GM21717 (cell line): ENCODE data around the gene F11R.
A peak's percentile ranks its signal among the peaks of the same experiment; 100 is the strongest.
"Not testable (repeated sequence)": the region's sequence is repeated elsewhere in the genome, so short reads cannot be mapped to it uniquely, and the experiment has no call there.

ENCODE experiments used
- ATAC-seq: cut with Tn5 transposase; IDR thresholded peaks from one replicate; pipeline ENCODE4 v1.9.1; 2021; ENCODE audit warnings: mild to moderate bottlenecking, moderate library complexity; ENCODE audit not compliant: unreplicated experiment

F11R gene

DNA sequence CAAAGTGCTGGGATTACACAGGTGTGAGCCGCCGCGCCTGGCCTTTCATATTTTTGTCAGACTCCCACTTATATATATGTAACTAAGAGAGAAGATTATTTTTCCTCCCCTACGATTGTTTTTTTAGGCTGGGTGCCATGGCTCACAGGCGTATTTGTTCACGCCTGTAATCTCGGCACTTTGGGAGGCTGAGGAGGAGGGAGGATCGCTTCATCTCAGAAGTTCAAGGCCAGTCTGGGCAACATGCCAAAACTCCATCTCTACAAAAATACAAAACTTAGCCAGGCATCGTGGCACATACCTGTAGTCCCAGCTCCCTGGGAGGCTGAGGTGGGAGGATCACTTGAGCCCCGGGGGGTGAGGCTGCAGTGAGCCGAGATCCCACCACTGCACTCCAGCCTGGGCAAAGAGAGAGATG, 42.4 kb downstream of the F11R start:
- ATAC-seq: no peak

DNA sequence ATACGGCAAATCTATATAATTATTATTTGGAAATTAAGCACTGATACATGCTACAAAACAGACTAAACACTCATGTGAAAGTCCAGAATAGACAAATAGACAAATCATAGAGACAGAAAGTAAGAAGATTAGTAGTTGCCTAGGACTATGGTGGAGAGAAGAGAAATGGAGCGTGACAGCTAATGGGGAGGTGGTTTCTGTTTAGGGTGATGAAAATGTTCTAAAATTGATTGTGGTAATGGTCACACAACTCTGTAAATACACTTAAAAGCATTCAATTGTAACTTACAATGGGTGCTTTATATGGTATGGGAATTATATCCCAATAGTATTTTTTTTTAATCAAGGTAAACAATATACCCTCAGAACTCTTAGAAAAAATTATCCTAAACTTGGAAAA, 45.9 kb downstream of the F11R start:
- no peak for ATAC-seq

DNA sequence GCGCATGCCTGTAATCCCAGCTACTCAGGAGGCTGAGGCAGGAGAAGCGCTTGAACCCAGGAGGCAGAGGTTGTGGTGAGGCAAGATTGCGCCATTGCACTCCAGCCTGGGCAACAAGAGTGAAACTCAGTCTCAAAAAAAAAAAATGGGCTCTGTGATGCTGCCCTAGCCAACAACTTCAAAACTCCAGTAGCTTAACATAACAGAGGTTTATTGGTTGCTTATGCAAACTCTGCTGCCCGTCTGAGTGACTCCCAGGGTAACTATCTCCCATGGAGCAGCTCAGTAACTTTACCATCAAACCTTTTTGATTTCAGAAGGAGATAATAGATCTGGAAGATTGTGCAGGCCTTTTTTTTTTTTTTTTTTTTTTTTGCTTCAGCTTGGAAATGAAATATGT, 47.5 kb downstream of the F11R start:
- no peak for ATAC-seq

DNA sequence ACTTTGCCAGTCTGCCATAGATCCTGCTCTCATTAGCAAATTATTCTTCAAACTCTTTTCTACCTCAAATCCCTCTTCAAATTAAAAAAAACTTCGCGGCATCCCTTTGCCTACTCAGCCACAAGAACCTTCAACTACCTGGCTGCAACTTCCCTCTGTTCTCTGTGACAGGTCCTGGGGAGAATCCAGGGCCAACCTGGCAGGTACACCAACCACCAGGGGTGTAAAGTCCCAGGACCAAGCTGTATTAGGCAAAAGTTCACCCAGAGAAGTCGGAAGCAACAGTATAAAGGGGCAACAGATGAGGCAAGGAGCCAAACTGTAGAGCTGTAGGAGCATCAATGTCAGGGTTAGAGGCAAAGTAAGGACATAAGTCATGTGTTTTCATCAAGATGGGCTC, 48.0 kb downstream of the F11R start:
- no peak for ATAC-seq

DNA sequence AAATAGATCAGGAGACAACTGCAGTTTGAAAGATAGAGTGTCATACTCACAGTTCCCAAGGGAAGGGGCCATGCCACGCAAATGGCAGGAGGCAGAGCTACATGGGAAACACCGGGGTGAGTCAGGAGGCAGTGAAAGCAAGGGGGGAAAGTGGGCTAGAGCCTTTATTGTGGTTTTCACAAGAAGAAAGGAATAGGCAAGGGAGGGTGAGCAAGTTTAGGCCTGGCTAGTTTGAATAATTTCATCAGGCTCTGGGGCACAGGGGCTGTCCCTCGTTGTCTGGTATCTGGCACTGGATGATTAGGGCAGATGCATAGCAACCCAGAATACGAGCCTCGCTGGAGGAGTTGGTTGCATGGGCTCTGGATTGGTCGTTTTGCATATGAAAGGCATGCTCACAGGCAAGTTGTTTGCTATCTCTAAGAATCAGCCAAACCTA, 49.3 kb downstream of the F11R start:
- peak; percentile 81 for ATAC-seq

DNA sequence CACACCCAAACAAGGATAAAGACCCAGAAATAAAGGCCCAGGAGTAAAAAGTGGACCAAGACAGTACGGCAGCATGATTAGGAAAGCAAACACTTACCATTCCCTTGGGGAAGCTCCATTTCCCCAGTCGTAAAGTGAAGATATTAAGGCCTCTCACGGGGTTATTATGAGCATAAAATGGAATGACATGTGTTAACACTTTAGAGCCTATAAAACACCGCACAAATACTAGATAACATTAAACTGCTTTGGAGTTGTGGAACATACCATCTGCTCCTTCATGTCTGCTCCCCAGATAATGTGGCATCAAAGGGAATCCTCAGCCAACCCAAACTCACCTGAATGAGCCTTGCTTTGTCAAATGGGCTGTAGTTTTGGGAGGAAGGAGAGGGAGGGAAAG, 57.4 kb downstream of the F11R start:
- ATAC-seq: no peak

DNA sequence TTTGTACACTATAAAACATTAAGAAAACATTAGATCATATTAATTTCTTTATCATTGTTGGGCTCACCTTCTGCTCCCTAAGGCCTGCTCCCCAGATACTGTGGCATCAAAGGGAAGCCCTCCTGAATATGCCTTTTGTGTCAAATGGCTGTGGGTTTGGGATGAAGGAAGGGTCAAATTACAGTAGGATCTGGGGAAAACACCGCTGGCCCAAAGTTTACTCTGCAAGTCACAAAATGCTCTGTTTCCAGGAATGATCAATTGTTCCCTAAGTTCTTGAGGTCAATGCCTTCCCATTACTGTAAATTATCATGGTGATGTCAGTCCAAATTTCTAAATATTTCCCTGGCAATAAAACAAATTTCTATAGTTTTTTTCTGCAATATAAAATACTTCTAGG, 59.5 kb downstream of the F11R start:
- no peak for ATAC-seq

DNA sequence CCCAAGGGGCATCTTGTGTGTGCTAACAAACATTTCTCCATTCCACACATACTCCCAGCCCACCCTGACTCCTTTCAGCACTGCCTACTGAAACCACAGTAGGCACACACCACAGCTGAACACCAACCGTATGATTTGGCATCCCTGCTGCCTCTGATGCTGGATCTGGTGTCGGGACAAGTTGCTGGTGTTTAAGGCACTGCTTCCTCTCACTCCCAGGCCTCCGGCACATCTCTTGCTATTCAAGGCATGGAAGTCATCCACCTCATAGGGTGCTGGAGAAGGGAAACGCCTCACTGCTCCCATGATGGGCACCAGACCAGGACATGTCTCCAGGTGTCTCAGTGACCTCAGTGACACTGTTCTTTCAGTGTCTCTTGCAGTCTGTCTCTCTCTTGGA, 64.0 kb downstream of the F11R start:
- no peak for ATAC-seq

DNA sequence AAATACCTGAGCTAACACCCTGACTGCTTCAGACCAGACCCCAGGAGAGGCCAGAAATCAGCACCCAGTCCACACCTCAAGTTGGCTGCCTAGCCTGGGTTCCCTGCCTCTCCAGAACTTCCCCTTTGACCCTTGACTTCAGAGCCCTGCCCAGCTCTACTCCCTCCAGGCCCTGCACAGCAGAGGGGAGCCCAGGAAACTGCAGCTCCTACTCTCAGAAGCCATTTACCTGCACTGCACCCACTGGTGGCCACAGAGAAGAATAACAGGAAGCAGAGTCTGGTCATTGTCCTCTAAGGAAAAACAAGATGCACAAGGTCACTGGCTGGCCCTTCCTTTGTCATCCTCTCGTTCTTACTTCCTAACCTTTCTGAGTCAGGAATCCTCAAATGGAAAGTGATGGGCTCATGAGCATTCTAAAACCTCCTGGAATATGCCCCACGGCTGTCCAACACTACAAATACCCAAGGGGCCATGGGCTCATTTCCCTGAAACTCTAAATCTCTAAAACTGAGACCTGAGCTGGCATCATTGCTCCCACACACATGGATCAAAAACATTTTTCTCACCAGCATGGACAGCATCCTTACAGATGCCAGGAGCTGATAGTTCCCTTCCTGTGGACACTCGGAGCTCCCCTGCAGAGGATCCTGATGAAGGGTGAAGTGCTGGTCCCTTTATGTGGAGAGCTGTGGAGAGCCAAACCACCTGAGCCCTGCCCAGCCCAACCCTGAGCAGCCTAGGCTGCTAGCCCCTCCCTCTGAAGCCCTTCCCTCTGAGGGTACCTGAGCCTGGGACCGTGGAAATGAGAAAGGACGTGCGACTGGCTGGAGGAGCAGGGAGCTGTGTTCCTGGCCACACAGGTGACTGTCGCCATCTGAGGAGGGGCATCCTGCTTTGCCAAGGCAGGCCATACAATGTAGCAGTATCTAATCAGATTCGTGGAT, 66.5 kb downstream of the F11R start, which contains the start of gene ITLN2:
TSS of gene ITLN2 (minus strand) at position 652 of the 947 bp plus-strand sequence. CDS start at position 584, 68 bp downstream.
- no peak for ATAC-seq

DNA sequence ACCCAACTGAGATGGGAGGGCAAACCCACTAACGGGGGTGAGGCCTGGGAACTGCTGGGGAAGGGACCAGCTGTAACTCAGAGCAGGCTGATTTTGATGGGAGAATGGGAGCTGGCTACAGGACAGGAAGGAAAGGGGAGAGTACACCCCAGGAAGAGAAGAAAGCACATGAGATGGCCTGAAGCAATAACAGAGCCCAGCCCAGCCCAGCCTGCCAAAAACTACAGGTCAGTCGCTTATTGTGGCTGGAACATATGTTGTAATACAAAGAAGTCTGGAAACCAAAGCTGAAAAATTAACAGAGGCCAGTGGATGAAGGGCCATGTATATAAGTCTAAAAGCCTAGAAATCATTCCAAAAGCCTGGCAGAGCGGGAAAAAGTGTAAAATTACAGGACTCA, 67.9 kb downstream of the F11R start:
- no peak for ATAC-seq

DNA sequence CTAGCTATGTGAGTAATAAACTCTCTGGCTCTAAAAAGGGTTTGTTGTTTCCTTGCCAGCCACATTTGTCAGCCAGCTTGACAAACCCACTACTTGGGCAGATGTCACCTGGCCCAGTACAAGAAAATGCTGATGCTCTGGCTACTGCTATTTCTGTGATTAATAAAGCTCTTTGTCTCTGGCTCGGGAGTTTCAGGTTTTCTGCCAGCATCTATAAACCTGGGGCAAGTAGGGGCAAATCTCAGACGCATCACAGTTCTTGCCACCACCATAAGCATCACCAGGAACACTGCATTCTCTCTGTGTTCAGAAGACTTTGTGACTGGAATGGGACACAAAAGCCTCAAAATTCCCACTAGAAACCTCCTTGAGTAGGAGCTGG, 68.8 kb downstream of the F11R start:
- no peak for ATAC-seq

DNA sequence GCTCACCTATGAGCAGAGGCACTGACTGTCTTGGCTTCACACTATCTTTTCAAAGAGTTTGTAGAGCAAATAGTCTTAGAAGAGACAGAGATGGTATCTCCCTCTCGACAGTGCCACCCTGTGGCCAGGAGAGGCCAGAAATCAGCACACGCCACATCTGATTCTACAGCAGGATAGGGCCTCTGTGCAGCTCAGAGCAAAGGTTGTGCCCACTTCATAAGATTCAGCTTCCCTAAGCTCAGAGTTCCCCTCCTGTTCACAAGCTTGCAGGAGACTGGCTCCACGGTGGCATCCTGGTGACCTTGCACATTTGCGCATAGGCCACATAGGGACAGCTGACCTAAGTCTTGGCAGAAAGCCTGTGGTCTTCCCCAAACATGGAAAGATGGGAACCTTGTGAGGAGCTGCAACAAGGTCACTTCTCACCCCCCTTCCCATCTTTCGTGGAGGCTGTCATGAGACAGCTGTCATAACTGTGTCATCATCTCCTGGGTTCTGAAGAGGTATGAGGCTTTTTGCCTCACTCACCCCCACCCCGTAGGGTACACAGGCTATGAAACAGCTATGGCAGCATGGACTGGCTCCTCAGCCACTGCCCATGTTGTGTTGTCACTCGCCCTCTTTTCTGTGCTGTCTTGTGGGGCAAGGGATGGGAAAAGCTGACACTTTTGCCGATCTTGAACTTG, 69.4 kb downstream of the F11R start:
- ATAC-seq: no peak

DNA sequence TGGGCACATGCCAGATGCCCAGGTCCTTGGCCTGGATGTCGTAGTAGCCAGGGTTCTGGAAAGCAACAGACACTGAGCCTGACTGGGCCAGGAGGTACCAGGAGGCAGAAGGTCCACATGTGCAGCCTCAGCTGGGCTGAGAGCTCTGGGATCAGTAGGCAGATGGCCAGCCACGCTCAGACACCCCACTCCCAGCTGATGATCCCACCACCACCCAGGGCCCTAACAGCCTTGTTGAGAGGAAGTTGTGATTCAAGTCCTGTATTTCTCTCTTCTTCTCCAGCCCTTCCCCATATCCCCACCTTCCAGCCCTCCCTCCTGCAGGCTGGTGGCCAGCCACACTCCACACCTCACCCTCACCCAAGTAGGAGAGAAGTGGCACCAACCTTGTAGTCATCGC, 70.3 kb downstream of the F11R start:
- ATAC-seq: no peak

DNA sequence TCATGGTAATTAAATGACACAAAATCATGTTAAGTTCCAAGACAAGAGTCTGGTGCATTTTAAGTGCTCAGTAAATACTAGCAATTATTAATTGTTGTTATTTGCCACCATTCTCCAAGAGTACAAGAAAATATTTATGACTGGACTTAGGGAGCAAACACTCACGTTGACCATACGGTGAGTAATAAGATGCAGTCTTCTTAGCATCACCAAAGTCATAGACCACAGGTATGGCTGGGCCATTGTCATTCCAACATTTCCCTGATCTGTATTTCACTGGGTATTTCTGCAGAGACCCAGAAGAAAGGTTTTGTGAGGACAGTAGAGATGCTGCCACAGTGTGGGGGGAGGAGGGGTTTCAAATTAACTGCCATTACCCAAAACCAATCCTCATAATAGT, 71.1 kb downstream of the F11R start:
- ATAC-seq: no peak

DNA sequence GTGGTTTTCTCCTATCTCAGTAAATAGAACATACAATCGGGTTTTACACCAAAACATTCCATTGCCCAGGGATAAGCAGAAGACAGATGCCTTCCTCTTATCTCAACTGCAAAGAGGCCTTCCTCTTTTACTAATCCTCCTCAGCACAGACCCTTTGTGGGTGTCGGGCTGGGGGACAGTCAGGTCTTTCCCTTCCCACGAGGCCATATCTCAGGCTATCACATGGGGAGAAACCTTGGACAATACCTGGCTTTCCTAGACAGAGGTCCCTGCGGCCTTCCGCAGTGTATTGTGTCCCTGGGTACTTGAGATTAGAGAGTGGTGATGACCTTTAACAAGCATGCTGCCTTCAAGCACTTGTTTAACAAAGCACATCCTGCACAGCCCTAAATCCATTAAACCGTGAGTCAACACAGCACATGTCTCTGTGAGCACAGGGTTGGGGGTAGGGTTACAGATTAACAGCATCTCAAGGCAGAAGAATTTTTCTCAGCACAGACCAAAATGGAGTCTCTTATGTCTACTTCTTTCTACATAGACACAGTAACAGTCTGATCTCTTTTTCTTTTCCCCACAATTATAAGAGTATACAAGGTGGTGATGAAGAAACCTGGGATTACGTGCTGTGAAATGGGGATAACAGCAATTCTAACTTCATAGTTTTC, 71.6 kb downstream of the F11R start:
- not testable (repeated sequence) for ATAC-seq

DNA sequence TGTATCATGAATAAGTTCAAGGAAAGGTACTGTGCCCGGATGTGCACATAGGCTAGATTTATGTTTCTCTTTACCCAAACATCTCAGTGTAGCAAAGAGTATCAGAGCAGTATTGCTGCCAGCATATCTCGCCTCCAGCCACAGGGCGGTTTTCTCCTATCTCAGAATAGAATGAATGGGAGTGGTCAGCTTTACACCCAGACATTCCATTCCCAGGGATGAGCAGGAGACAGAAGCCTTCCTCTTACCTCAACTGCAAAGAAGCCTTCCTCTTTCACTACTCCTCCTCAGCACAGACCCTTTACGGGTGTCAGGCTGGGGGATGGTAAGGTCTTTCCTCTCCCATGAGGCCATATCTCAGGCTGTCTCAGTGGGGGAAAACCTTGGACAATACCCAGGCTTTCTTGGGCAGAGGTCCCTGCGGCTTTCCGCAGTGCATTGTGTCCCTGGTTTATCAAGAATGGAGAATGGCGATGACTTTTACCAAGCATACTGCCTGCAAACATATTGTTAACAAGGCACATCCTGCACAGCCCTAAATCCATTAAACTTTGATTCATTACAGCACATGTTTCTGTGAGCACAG, 73.7 kb downstream of the F11R start:
- not testable (repeated sequence) for ATAC-seq

DNA sequence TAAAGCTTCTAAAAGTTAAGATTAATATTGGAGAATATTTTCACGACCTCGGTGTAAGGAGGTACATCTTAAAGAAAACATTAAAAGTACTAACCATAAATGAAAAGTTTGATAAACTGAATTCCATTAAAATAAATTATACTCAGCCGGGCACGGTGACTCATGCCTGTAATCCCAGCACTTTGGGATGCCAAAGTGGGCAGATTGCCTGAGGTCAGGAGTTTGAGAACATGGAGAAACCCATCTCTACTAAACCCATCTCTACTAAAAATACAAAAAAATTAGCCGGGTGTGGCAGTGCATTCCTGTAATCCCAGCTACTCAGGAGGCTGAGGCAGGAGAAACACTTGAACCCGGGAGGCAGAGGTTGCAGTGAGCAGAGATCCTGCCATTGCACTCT, 75.1 kb downstream of the F11R start:
- ATAC-seq: not testable (repeated sequence)
